ENCODE results near the gene KCNK5.

KCNK5 gene

GRCh38 chr6:39197922-39198500, 31.3 kb downstream of the KCNK5 start:
- no peak for TF ChIP-seq ZFX (IDR thresholded peaks at IDR 0.05; ENCODE audit: borderline replicate concordance)
- 0 out of 2 replicates have a peak, but pooled peaks have one; percentile 1 for TF ChIP-seq CTCF (IDR thresholded peaks at IDR 0.05)
- no peak overlapping the region for H3K27ac ChIP-seq

- H3K27ac ChIP-seq: no peak overlapping the region
- TF ChIP-seq ZFX (IDR thresholded peaks at IDR 0.05; ENCODE audit: borderline replicate concordance): no peak
- peak; percentile 2; the same call in 1 of the 2 replicates for TF ChIP-seq CTCF (IDR thresholded peaks at IDR 0.05)
Measured at GRCh38 chr6:39197521-39197920, 31.8 kb downstream of the KCNK5 start.

- H3K27ac ChIP-seq: no peak overlapping the region
- TF ChIP-seq ZFX (IDR thresholded peaks at IDR 0.05; ENCODE audit: borderline replicate concordance) (no peak), CTCF (IDR thresholded peaks at IDR 0.05) (no peak)
Measured at GRCh38 chr6:39196673-39197091, 32.6 kb downstream of the KCNK5 start.

GRCh38 chr6:39195792-39196385, 33.4 kb downstream of the KCNK5 start:
- TF ChIP-seq CTCF (IDR thresholded peaks at IDR 0.05) (no peak), ZFX (IDR thresholded peaks at IDR 0.05; ENCODE audit: borderline replicate concordance) (no peak)

GRCh38 chr6:39194466-39194865, 34.8 kb downstream of the KCNK5 start:
- TF ChIP-seq ZFX (IDR thresholded peaks at IDR 0.05; ENCODE audit: borderline replicate concordance) (no peak), CTCF (IDR thresholded peaks at IDR 0.05) (no peak)
- no peak overlapping the region for H3K27ac ChIP-seq

More at GRCh38 chr6:39195792-39196385, 33.4 kb downstream of the KCNK5 start:
- no peak overlapping the region for H3K27ac ChIP-seq

GRCh38 chr6:39193201-39193791, 36.0 kb downstream of the KCNK5 start:
- TF ChIP-seq ZFX (IDR thresholded peaks at IDR 0.05; ENCODE audit: borderline replicate concordance) (no peak), CTCF (IDR thresholded peaks at IDR 0.05) (no peak)
- H3K27ac ChIP-seq: no peak overlapping the region

GRCh38 chr6:39192736-39193135, 36.5 kb downstream of the KCNK5 start:
- TF ChIP-seq ZFX (IDR thresholded peaks at IDR 0.05; ENCODE audit: borderline replicate concordance): no peak
- TF ChIP-seq CTCF (IDR thresholded peaks at IDR 0.05): no peak
- H3K27ac ChIP-seq: no peak overlapping the region
